Measurements from ENCODE around the gene TMUB1.

Gene TMUB1

DNA sequence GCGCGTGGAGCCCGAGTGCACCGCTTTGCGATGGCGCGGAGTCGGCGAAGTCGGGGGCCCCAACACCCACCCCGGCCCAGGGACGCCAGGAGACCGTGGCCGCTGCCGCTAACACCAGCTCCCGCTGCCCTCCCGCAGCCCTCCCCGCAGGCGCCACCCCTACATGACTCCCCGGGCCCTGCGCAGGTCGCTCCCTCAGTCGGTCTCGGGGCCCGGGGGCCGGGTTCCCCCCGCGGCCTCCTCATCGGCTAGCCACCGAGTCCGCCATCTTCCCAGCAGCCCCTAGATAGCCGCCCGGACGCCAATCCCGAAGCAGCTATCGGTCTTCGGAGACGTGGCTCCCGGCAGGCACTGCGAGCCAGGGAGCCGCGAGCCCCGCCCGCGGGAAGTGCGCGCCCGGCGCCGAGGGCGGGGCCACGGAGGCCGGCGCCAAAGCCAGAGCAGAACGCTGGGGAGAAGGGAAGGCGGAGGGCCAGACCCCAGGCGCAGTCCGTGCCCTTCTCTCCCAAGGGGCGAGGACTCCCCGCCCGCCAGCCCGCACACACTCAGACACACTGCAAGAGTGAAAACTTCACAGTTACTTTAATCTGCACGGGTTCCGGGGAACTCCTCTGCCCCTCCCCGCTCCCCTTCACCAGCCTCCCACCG is 2.6 kb downstream of the TMUB1 start, which contains the start of gene FASTK:
Gene FASTK (minus strand): TSS at position 288 of the 648 bp plus-strand sequence. CDS start 43 bp downstream, at position 245.
- TF ChIP-seq, protein P1, sequence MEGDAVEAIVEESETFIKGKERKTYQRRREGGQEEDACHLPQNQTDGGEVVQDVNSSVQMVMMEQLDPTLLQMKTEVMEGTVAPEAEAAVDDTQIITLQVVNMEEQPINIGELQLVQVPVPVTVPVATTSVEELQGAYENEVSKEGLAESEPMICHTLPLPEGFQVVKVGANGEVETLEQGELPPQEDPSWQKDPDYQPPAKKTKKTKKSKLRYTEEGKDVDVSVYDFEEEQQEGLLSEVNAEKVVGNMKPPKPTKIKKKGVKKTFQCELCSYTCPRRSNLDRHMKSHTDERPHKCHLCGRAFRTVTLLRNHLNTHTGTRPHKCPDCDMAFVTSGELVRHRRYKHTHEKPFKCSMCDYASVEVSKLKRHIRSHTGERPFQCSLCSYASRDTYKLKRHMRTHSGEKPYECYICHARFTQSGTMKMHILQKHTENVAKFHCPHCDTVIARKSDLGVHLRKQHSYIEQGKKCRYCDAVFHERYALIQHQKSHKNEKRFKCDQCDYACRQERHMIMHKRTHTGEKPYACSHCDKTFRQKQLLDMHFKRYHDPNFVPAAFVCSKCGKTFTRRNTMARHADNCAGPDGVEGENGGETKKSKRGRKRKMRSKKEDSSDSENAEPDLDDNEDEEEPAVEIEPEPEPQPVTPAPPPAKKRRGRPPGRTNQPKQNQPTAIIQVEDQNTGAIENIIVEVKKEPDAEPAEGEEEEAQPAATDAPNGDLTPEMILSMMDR (IDR thresholded peaks at IDR 0.05; ENCODE audit: insufficient read depth, low read length, missing control alignments) = no peak
- H3K4me3 ChIP-seq (ENCODE audit: low read depth, low read length) = peak within 1 kb of the TSS; percentile 87
- DNase-seq (ENCODE audit: low read depth, low spot score) = peak; percentile 31
- ChIA-PET CTCF (interaction anchor here (0.9 to 19.2 kb wide), 4 partner anchors 10 to 29 kb away, joined by 3 to 347 read pairs (median 4); no protein-coding TSS in a partner anchor), POLR2A (interaction anchor here (0.5 to 1.6 kb wide), 14 partner anchors 12 to 112 kb away, joined by 3 to 8 read pairs (median 3); partner anchors contain the start of gene ABCB8)

DNA sequence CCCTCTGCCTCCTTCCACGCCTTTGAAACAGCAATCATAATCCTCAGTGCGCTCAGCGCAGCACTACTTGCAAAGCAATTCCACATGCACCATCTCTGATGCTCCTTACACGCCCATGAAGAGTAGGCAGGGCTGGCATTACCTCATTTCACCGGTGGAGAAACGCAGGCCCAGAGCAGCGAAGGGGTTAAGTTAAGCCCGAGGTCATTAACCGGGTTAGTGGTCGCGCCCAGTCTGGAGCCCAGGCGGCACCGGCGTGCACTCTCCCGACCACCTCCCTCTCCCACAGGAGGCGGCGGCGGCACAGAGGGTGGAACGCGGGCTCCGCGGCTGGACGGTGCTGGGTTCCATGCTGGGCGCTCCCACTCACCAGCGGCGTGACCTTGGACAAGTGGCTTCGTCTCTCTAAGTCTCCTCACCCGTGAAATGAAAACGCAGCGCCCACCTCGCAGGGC is 3.2 kb downstream of the TMUB1 start:
- TF ChIP-seq, protein P1 (IDR thresholded peaks at IDR 0.05; ENCODE audit: insufficient read depth, low read length, missing control alignments) = no peak
- CTCF ChIA-PET = interaction anchor here (0.9 to 19.2 kb wide), 4 partner anchors 11 to 30 kb away, joined by 3 to 347 read pairs (median 4); no protein-coding TSS in a partner anchor
- DNase-seq (ENCODE audit: low read depth, low spot score) = no peak
- POLR2A ChIA-PET = interaction anchor here (0.5 to 1.6 kb wide), 9 partner anchors 17 to 111 kb away, joined by 3 to 7 read pairs (median 3); partner anchors contain the start of gene ABCB8
- H3K4me3 ChIP-seq (ENCODE audit: low read depth, low read length) = peak overlapping the region; percentile 87

DNA sequence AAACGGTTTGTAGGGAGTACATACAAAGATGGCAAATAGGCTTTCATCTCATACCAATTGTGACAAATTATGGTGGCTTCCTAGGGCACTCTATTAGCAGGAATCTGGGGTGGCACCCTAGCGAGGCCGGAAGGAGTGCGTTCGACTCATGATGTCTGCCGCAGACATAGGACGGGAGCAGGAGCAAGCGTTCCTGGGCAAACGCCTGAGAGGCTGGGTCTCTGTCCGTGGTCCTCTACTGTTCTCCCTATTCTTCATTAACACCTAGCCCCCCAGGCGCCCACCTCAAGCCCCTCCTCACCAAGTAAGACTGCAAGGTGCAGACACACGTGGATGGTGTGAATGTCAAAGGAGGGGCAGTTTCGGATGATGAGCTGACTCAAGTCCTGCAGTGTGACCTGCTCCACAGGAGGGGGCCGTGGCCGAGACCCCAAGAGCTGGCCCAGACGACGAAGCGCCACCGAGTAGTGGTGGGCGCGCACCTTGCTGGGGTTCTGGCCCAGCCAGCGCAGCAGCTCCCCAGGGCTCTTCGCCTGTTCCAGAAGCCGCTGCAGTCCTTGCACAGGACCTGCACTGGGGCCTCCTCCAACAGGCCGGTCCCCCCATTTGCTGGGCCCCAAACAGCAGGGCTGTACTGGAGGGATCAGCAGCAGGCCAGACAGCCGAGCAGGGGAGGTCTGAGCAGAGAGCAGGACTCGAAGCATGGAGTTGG is 3.9 kb downstream of the TMUB1 start:
- no peak for DNase-seq (ENCODE audit: low read depth, low spot score)
- POLR2A ChIA-PET = no interaction called here
- CTCF ChIA-PET = interaction anchor here (1.6 to 1.8 kb wide), 2 partner anchors 28 to 32 kb away, joined by 3 to 12 read pairs; no protein-coding TSS in a partner anchor
- H3K4me3 ChIP-seq (ENCODE audit: low read depth, low read length) = peak overlapping the region; percentile 87
- TF ChIP-seq, protein P1 (IDR thresholded peaks at IDR 0.05; ENCODE audit: insufficient read depth, low read length, missing control alignments) = no peak

DNA sequence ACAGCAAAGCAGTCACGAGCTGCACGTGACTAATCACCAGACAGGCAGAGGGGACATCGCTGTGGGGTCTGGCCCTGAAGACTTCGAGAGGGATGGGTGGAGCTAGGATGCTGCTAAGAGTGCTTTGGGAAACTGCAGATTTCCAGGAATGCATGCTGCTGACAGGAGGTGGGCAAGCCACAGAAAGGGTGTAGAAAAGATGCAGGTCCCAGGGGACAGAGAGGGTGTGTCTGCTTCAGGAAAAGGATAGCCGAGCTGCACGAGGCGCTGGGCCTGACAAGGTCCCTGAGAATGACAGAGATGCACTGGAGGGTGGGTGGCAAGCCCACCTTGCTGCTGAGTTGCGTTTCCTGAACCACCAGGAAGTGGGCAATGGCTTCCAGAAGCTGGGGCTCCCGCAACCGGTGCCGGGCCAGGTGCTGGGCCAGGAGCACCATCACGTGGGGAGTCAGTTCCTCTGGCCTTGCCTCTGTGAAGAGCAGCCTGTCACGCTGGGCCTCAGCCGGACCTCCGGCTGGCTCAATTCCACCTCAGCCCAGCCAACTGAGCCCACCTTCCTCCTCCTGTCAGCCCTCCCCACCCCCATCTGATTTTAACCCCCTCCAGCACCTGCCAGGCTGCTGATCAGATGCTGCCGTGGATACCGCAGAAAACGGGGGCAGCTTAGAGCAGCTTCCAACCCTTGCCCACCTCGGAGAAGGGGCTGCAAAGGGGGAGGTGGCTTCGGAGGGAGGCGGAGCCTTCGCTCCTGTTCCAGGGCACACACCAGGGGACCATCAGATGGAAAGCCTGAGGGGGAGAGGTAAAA is 4.9 kb downstream of the TMUB1 start:
- no peak for DNase-seq (ENCODE audit: low read depth, low spot score)
- ChIA-PET CTCF (interaction anchor here (1.6 to 2.6 kb wide), 3 partner anchors 10 to 33 kb away, joined by 3 to 12 read pairs (median 11); no protein-coding TSS in a partner anchor), POLR2A (interaction anchor here (0.6 to 1.0 kb wide), 3 partner anchors 11 to 31 kb away, joined by 3 to 4 read pairs (median 3); no protein-coding TSS in a partner anchor)
- H3K4me3 ChIP-seq (ENCODE audit: low read depth, low read length) = no peak overlapping the region; the same call in none of the 2 replicates
- TF ChIP-seq, protein P1 (IDR thresholded peaks at IDR 0.05; ENCODE audit: insufficient read depth, low read length, missing control alignments) = no peak

DNA sequence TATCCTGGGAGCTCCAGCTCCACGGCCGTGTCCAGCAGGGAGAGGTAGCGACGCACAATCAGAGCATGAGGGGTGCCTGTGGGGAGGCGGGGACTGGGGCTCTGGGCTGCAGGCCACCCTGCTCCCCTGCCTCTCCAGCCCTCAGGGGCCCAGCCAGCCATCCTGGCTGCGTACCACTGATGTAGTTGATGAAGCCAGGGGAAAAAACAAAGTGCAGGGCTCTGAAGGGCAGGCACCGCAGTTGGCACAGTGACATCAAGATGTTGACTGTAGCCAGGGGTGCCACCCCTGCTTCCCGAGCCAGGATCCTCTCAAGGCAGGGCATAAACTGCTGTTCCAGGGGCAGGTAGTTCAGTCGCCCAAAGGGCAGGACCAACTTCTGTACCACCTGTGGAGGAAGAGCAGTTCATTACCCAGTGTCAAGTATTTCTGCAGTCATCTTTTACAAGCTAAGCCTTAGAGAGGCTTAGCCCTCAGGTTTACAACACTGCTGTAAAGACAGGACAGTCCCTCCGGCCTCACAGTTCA is 5.5 kb downstream of the TMUB1 start:
- ChIA-PET CTCF (interaction anchor here (0.9 to 2.6 kb wide), 7 partner anchors 7 to 59 kb away, joined by 3 to 12 read pairs (median 4); partner anchors contain the start of gene SLC4A2), POLR2A (interaction anchor here (0.6 to 1.1 kb wide), 4 partner anchors 10 to 39 kb away, joined by 3 to 4 read pairs (median 4); no protein-coding TSS in a partner anchor)
- DNase-seq (ENCODE audit: low read depth, low spot score) = no peak
- H3K4me3 ChIP-seq (ENCODE audit: low read depth, low read length) = no peak overlapping the region
- TF ChIP-seq, protein P1 (IDR thresholded peaks at IDR 0.05; ENCODE audit: insufficient read depth, low read length, missing control alignments) = no peak

Data from AG04449 (cell line).